K562 (cell line): ENCODE measurements around the gene GALK2. TPM values are rescaled to one million over a fixed set of nuclear protein-coding genes. Genes with fewer than 3 reads are reported as not detected.

Source experiments
- ATAC-seq: fragments of 200-7000 bp; cut with Tn5 transposase; 3 replicates; pipeline ENCODE4 v1.9.1; 2020; ENCODE audit warnings: moderate library complexity
- BruUV-seq: library from RNA; stranded (reverse); fragments of 400-500 nt; replicated peaks from 2 replicates; lab custom pipeline; 2021; lab: Mats Ljungman, UMichigan
- CTCF ChIA-PET: fragments of 300-600 bp; formaldehyde crosslinking; extraction: SDS; loops from one replicate; lab custom pipeline; 2021; ENCODE audit warnings: low intra/inter-chr PET ratio; lab: Yijun Ruan, JAX
- POLR2A ChIA-PET: fragments of 300-600, 350-650 bp; sonication (Branson Sonifier 250); formaldehyde crosslinking; extraction: SDS; loops from one replicate; lab custom pipeline; 2021; ENCODE audit warnings: antibody characterized with exemption, inconsistent platforms; lab: Yijun Ruan, JAX
- DNase-seq, 4 experiments: peaks; one replicate each; pipeline versions ENCODE4 v3.0.0 to v3.0.0-alpha.2; 2011 to 2018; ENCODE audit warnings: low spot score in 3 of 4, mixed read lengths in 3 of 4; ENCODE audit errors: extremely low read depth in 1 of 4
- FAIRE-seq: peaks from 2 replicates; lab custom pipeline; 2011; peaks lifted over from hg19 to GRCh38; lab: Jason Lieb, UNC
- H2AFZ ChIP-seq: 2 replicates; pipeline ENCODE4 v1.6.0; 2011; ENCODE audit warnings: low read depth, low read length, control low read depth, inconsistent platforms
- H3K27ac ChIP-seq: fragments of 200-600 bp; 3 replicates; pipeline ENCODE4 v1.8.0; 2011; ENCODE audit warnings: low read depth, mild to moderate bottlenecking, control low read depth, inconsistent platforms, low read length, moderate library complexity, mixed read lengths; ENCODE audit errors: extremely low read depth
- H3K27me3 ChIP-seq, 2 experiments: fragments of 300-600 bp in 1 of 2; 2 replicates in 1 of 2; 3 replicates in 1 of 2; pipeline versions ENCODE4 v1.6.0 to v1.8.0; 2011; ENCODE audit warnings: inconsistent platforms in 2 of 2, low read length in 2 of 2, mild to moderate bottlenecking in 1 of 2, mixed read lengths in 1 of 2, moderate library complexity in 1 of 2; ENCODE audit not compliant: control insufficient read depth in 2 of 2, insufficient read depth in 2 of 2
- H3K36me3 ChIP-seq: fragments of 300-600 bp; 3 replicates; pipeline ENCODE4 v1.8.0; 2011; ENCODE audit warnings: mild to moderate bottlenecking, low read length, inconsistent platforms; ENCODE audit not compliant: control insufficient read depth, insufficient read depth
- H3K4me1 ChIP-seq, 2 experiments: fragments of 200-600 bp in 1 of 2; replicated peaks in 1 of 2; 2 replicates in 1 of 2; 3 replicates in 1 of 2; pipeline versions ENCODE4 v1.5.1 to v1.8.0; 2011; ENCODE audit warnings: inconsistent platforms in 2 of 2, low read length in 2 of 2, mild to moderate bottlenecking in 1 of 2, mixed read lengths in 1 of 2, moderate library complexity in 1 of 2; ENCODE audit not compliant: control insufficient read depth in 2 of 2, insufficient read depth in 2 of 2
- H3K4me2 ChIP-seq: 2 replicates; pipeline ENCODE4 v1.6.1; 2011; ENCODE audit warnings: low read length, control low read depth, inconsistent platforms, mixed read lengths; ENCODE audit not compliant: insufficient read depth
- H3K4me3 ChIP-seq: fragments of 200-600 bp; sonication (generic), shearing (Covaris generic); 2 replicates; pipeline ENCODE4 v1.5.1; 2016; ENCODE audit warnings: control low read depth, inconsistent platforms
- H3K79me2 ChIP-seq: fragments of 200-600 bp; 3 replicates; pipeline ENCODE4 v1.8.0; 2011; ENCODE audit warnings: low read length, inconsistent platforms; ENCODE audit not compliant: control insufficient read depth, insufficient read depth
- H3K9ac ChIP-seq, 2 experiments: 2 replicates each; pipeline versions ENCODE4 v1.6.0 to v1.6.1; 2011; ENCODE audit warnings: low read depth in 2 of 2, low read length in 2 of 2, control low read depth in 1 of 2, inconsistent platforms in 1 of 2, mild to moderate bottlenecking in 1 of 2, mixed read lengths in 1 of 2; ENCODE audit not compliant: insufficient read depth in 1 of 2
- H3K9me1 ChIP-seq: one replicate; pipeline ENCODE4 v1.6.0; 2011; ENCODE audit warnings: inconsistent platforms, mild to moderate bottlenecking, low read length, moderate library complexity; ENCODE audit not compliant: control insufficient read depth, insufficient read depth
- H3K9me3 ChIP-seq: replicated peaks from 2 replicates; pipeline ENCODE4 v1.5.1; 2011; ENCODE audit warnings: low read depth, low read length, inconsistent platforms; ENCODE audit not compliant: control insufficient read depth, insufficient read depth
- H4K20me1 ChIP-seq: replicated peaks from 2 replicates; pipeline ENCODE4 v1.6.1; 2011; ENCODE audit warnings: low read length, inconsistent platforms, mixed read lengths; ENCODE audit not compliant: control insufficient read depth, insufficient read depth
- BACH1 ChIP-seq: fragments of 200-800 bp; sonication (Bioruptor generic); IDR thresholded peaks from 2 replicates; pipeline ENCODE4 v1.6.1; 2016; ENCODE audit warnings: missing genetic modification characterization, missing compliant biosample characterization
- MCM3 ChIP-seq: fragments of 450-650 bp; IDR thresholded peaks from 2 replicates; pipeline ENCODE4 v1.6.1; 2016
- PPARD ChIP-seq: fragments of 250-450 bp; sonication (Bioruptor Pico); IDR thresholded peaks from 2 replicates; pipeline ENCODE4 v1.8.0; 2022; ENCODE audit warnings: inconsistent platforms, mild to moderate bottlenecking, moderate library complexity
- in situ Hi-C: fragments of 300-500 bp; cut with MboI; formaldehyde crosslinking; loops from 4 replicates; pipeline ENCODE4 v1.15.0; 2018; ENCODE audit warnings: inconsistent platforms, mixed read lengths
- intact Hi-C: fragments of 100-400 bp; cut with micrococcal nuclease; formaldehyde crosslinking; loops from 2 replicates; pipeline ENCODE4 v1.14.2; 2022
- polyA plus RNA-seq, 8 experiments: library from polyadenylated mRNA; depleted of rRNA in 4 of 8; stranded (reverse) in 5 of 8; unstranded in 3 of 8; fragments of >200 nt; fragmentation: Nextera tagmentation in 2 of 8; fragmentation: Illumina TruSeq in 1 of 8; extraction: Ambion mirVana in 2 of 8; extraction: Trizol in 1 of 8; gene quantifications; 2 replicates each; pipeline versions ENCODE4 v1.2.1 to v1.2.3, GENCODE V29; 2011 to 2014; ENCODE audit warnings: inconsistent platforms in 1 of 8, missing spikeins in 1 of 8
- total RNA-seq, 7 experiments: library from RNA; depleted of rRNA in 6 of 7; stranded (reverse); fragments of >200 nt in 6 of 7; fragmentation: Illumina TruSeq in 2 of 7; extraction: Trizol in 2 of 7; gene quantifications; 2 replicates each; pipeline versions ENCODE4 v1.2.1 to v1.2.3, GENCODE V29; 2011 to 2021; ENCODE audit warnings: low replicate concordance in 1 of 7

The GALK2 gene
- total and polyA plus RNA-seq, 9 of the 15 experiments (the other 6 are each of a cell fraction or from before 2014, with no cell fraction given): 32.8 to 82.0 (median 54.4) TPM

DNA sequence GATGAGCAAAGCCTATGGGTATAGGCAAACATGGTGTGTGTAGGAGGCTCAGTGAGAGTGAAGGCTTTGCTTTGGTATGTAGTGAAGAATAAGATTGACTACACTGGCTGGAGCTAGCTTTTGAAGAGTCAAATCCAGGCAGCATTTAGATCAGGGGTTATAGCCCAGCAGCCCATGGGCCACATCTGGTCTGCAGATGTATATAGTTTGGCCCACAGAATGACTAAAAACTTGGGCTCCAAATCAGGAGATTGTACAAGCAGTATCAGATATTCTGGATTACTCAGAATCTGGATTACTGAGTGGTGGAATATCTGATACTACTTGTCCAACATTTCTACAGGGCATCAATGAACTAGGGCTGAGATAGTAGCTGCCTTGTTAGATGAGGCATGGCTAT is 160.1 kb downstream of the GALK2 start:
- POLR2A ChIA-PET: interaction anchor here (0.5 kb wide), 1 partner anchor 109 kb away, joined by 3 read pairs; no protein-coding TSS in a partner anchor
- DNase-seq (no peak), ATAC-seq (no peak), FAIRE-seq (no peak)
- Histone ChIP-seq H3K27ac (no peak overlapping the region), H3K9me3 (no peaks in the 10 kb centered on the region), H3K27me3 (no peaks in the 10 kb centered on the region), H3K4me3 (no peak overlapping the region), H3K36me3 (peaks cover 24% of the 10 kb centered on the region; the same call in 2 of the 3 replicates), H3K9me1 (no peaks in the 10 kb centered on the region), H3K79me2 (no peaks in the 10 kb centered on the region), H3K4me1 (no peaks in the 10 kb centered on the region), H4K20me1 (no peaks in the 10 kb centered on the region), H2AFZ (no peak overlapping the region)
- intact Hi-C loops (no loop called here), in situ Hi-C loops (no loop called here)
- CTCF ChIA-PET: no interaction called here
- BruUV-seq: no TSS peak
- no peak for TF ChIP-seq PPARD
- TF ChIP-seq MCM3: no peak
- TF ChIP-seq, all 486 proteins: peak for 0
- H3K9ac ChIP-seq: no peak overlapping the region
- H3K4me2 ChIP-seq: no peak overlapping the region

DNA sequence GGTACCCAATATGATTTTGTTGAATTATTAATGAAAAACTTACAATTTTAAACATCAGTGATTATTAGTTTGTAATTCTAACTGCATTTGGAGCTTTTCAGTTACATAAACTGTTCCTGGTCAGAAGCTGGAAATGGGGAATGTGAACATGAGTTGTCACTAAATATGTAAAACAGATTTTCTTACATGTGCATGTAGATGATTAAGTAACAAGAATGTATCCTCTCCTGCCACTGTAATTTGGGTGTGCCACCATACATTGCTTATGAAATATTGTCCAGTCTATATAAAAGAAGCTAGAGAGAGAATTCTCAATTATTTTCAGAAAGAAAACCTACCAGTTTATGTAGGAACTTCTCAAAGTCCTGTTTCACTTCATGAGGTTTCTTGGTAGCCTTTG is 161.4 kb downstream of the GALK2 start:
- POLR2A ChIA-PET: no interaction called here
- H2AFZ ChIP-seq: no peak overlapping the region
- TF ChIP-seq BACH1 (tag): no peak
- TF ChIP-seq, all 486 proteins: peak for 0
- FAIRE-seq (no peak), ATAC-seq (no peak), DNase-seq (no peak)
- H3K36me3 ChIP-seq: peaks cover 24% of the 10 kb centered on the region; the same call in 2 of the 3 replicates
- H3K9me1 ChIP-seq: no peaks in the 10 kb centered on the region
- H3K27ac ChIP-seq: no peak overlapping the region
- CTCF ChIA-PET: no interaction called here
- no peaks in the 10 kb centered on the region for H3K9me3 ChIP-seq
- H3K4me1 ChIP-seq: no peaks in the 10 kb centered on the region
- H3K9ac ChIP-seq: no peak overlapping the region
- H3K4me2 ChIP-seq: no peak overlapping the region
- H3K4me3 ChIP-seq: no peak overlapping the region
- H4K20me1 ChIP-seq: no peaks in the 10 kb centered on the region
- no peaks in the 10 kb centered on the region for H3K79me2 ChIP-seq
- in situ Hi-C loops: no loop called here
- intact Hi-C loops: no loop called here
- H3K27me3 ChIP-seq: no peaks in the 10 kb centered on the region
- no TSS peak for BruUV-seq
